HepG2 (cell line): Measurements from ENCODE around the gene PSMB4. TPM values are rescaled to one million over a fixed set of nuclear protein-coding genes. Genes with fewer than 3 reads are reported as not detected.
A peak's percentile ranks its signal among the peaks of the same experiment; 100 is the strongest.

Source experiments
- ATAC-seq: fragments of 200-7000 bp; cut with Tn5 transposase; 3 replicates; pipeline ENCODE4 v1.9.1; 2020; ENCODE audit warnings: mild to moderate bottlenecking, moderate library complexity
- BruUV-seq: library from RNA; stranded (reverse); fragments of 400-500 nt; replicated peaks from 2 replicates; lab custom pipeline; 2021; lab: Mats Ljungman, UMichigan
- CTCF ChIA-PET: fragments of 300-600 bp; formaldehyde crosslinking; extraction: SDS; loops from one replicate; lab custom pipeline; 2021; ENCODE audit warnings: low total read pairs, inconsistent platforms, low intra/inter-chr PET ratio; lab: Yijun Ruan, JAX
- POLR2A ChIA-PET: fragments of 350-600 bp; sonication (Branson Sonifier 250); formaldehyde crosslinking; loops from one replicate; lab custom pipeline; 2020; ENCODE audit warnings: antibody characterized with exemption, inconsistent platforms; lab: Yijun Ruan, JAX
- DNase-seq: peaks from one replicate; pipeline ENCODE4 v3.0.0-alpha.2; 2015; ENCODE audit warnings: low spot score
- FAIRE-seq: peaks from 3 replicates; lab custom pipeline; 2011; peaks lifted over from hg19 to GRCh38; lab: Jason Lieb, UNC
- H2AFZ ChIP-seq: one replicate; pipeline ENCODE4 v1.6.1; 2011; ENCODE audit warnings: low read length, inconsistent platforms
- H3K27ac ChIP-seq: fragments of 300-600 bp; 3 replicates; pipeline ENCODE4 v1.8.0; 2011; ENCODE audit warnings: mixed run types, mild to moderate bottlenecking, mixed read lengths, low read length, inconsistent platforms; ENCODE audit not compliant: insufficient read depth; ENCODE audit errors: extremely low read length
- H3K27me3 ChIP-seq, 2 experiments: fragments of 200-600 bp in 1 of 2; 2 replicates in 1 of 2; 3 replicates in 1 of 2; pipeline versions ENCODE4 v1.6.0 to v1.8.0; 2011; ENCODE audit warnings: low read length in 2 of 2, mild to moderate bottlenecking in 2 of 2, moderate library complexity in 2 of 2, inconsistent platforms in 1 of 2; ENCODE audit not compliant: insufficient read depth in 2 of 2, control insufficient read depth in 1 of 2
- H3K36me3 ChIP-seq, 2 experiments: fragments of 200-600 bp in 1 of 2; replicated peaks in 1 of 2; 2 replicates in 1 of 2; 3 replicates in 1 of 2; pipeline versions ENCODE4 v1.5.1 to v1.8.0; 2011; ENCODE audit warnings: low read length in 2 of 2, inconsistent platforms in 1 of 2; ENCODE audit not compliant: insufficient read depth in 2 of 2, control insufficient read depth in 1 of 2
- H3K4me1 ChIP-seq: 2 replicates; pipeline ENCODE4 v1.5.1; 2012; ENCODE audit warnings: low read length, inconsistent platforms; ENCODE audit not compliant: insufficient read depth
- H3K4me2 ChIP-seq: 2 replicates; pipeline ENCODE4 v1.6.0; 2011; ENCODE audit warnings: low read depth, low read length, inconsistent platforms
- H3K4me3 ChIP-seq, 3 experiments: fragments of 200-600 bp in 1 of 3; sonication (generic), shearing (Covaris generic) in 1 of 3; replicated peaks in 1 of 3; 2 replicates each; pipeline ENCODE4 v1.5.1; 2011 to 2016; ENCODE audit warnings: low read length in 3 of 3, inconsistent platforms in 2 of 3, low read depth in 2 of 3, mild to moderate bottlenecking in 2 of 3, control low read depth in 1 of 3, mixed read lengths in 1 of 3; ENCODE audit not compliant: insufficient read depth in 1 of 3
- H3K79me2 ChIP-seq: one replicate; pipeline ENCODE4 v1.6.1; 2011; ENCODE audit warnings: low read length, inconsistent platforms; ENCODE audit not compliant: insufficient read depth
- H3K9ac ChIP-seq: 2 replicates; pipeline ENCODE4 v1.6.0; 2011; ENCODE audit warnings: mild to moderate bottlenecking, low read depth, low read length, inconsistent platforms; ENCODE audit not compliant: insufficient read depth
- H3K9me3 ChIP-seq: 2 replicates; pipeline ENCODE4 v1.5.1; 2012; ENCODE audit warnings: mild to moderate bottlenecking, low read length
- H4K20me1 ChIP-seq: 2 replicates; pipeline ENCODE4 v1.6.0; 2011; ENCODE audit warnings: inconsistent platforms, mild to moderate bottlenecking, low read length, moderate library complexity; ENCODE audit not compliant: insufficient read depth
- ATF6 ChIP-seq: sonication (generic); formaldehyde crosslinking; conservative IDR thresholded peaks from 2 replicates; pipeline ENCODE4 v1.4.0; 2020; ENCODE audit warnings: missing genetic modification reagents
- HNF4A ChIP-seq: sonication (generic); formaldehyde crosslinking; IDR thresholded peaks from 2 replicates; pipeline ENCODE4 v1.4.0; 2020; ENCODE audit warnings: missing genetic modification reagents
- MAFK ChIP-seq, 2 experiments: IDR thresholded peaks in 1 of 2; conservative IDR thresholded peaks in 1 of 2; 2 replicates each; pipeline ENCODE4 v1.6.1; 2011; ENCODE audit warnings: improper control_type of control experiment in 2 of 2, low read length in 2 of 2
- PAF1 ChIP-seq: IDR thresholded peaks from 2 replicates; pipeline ENCODE4 v1.6.1; 2016; ENCODE audit warnings: missing genetic modification reagents, missing compliant biosample characterization
- POLR2AphosphoS5 ChIP-seq: IDR thresholded peaks from 2 replicates; pipeline ENCODE4 v1.6.1; 2012; ENCODE audit warnings: low read depth, low read length
- RBFOX2 ChIP-seq: fragments of 200-400 bp; formaldehyde crosslinking; IDR thresholded peaks from 2 replicates; pipeline ENCODE4 v1.6.1; 2017; ENCODE audit warnings: low read depth, mild to moderate bottlenecking, low read length
- RNF219 ChIP-seq: sonication (generic); formaldehyde crosslinking; IDR thresholded peaks from 2 replicates; pipeline ENCODE4 v1.5.0; 2020; ENCODE audit warnings: mild to moderate bottlenecking, missing genetic modification reagents
- TRIM24 ChIP-seq: sonication (generic); formaldehyde crosslinking; IDR thresholded peaks from 2 replicates; pipeline ENCODE4 v1.8.0; 2022; ENCODE audit warnings: mild to moderate bottlenecking, missing genetic modification reagents
- ZNF574 ChIP-seq: sonication (generic); formaldehyde crosslinking; IDR thresholded peaks from 2 replicates; pipeline ENCODE4 v1.4.0; 2020; ENCODE audit warnings: missing genetic modification reagents
- ZNF674 ChIP-seq: sonication (generic); formaldehyde crosslinking; IDR thresholded peaks from 2 replicates; pipeline ENCODE4 v1.5.0; 2020; ENCODE audit warnings: low read depth, mild to moderate bottlenecking, missing genetic modification reagents
- ZNF746 ChIP-seq: sonication (generic); formaldehyde crosslinking; IDR thresholded peaks from 2 replicates; pipeline ENCODE4 v1.8.0; 2022; ENCODE audit warnings: mild to moderate bottlenecking, missing genetic modification reagents
- WGBS: methylation state at CpG from one replicate; pipeline ENCODE4 v1.1.6; 2017; ENCODE audit warnings: low lambda C conversion rate; 5-methylcytosine and 5-hydroxymethylcytosine counted together
- in situ Hi-C: cut with HindIII; loops from 2 replicates; pipeline ENCODE4 v1.10.0; 2017; ENCODE audit warnings: low pct_unique_long_range_greater_than_20kb; ENCODE audit not compliant: extremely low pct_ligation_motif_present
- intact Hi-C: fragments of 100-400 bp; cut with micrococcal nuclease; formaldehyde crosslinking; loops from one replicate; pipeline ENCODE4 v1.10.0; 2022; ENCODE audit not compliant: unreplicated experiment
- polyA plus RNA-seq, 8 experiments: library from polyadenylated mRNA; depleted of rRNA in 3 of 8; stranded (reverse) in 7 of 8; unstranded in 1 of 8; fragments of >200 nt; fragmentation: Illumina TruSeq in 4 of 8; extraction: Trizol in 4 of 8; gene quantifications; 2 replicates each; pipeline versions ENCODE4 v1.2.1 to v1.2.3, GENCODE V29; 2011 to 2016; ENCODE audit warnings: low read depth in 4 of 8, missing spikeins in 1 of 8, mixed read lengths in 1 of 8; ENCODE audit not compliant: insufficient read depth in 1 of 8
- total RNA-seq, 5 experiments: library from RNA; depleted of rRNA; stranded (reverse); fragments of >200 nt; fragmentation: Illumina TruSeq; extraction: Trizol; gene quantifications; 2 replicates each; pipeline ENCODE4 v1.2.3, GENCODE V29; 2016; ENCODE audit warnings: low read depth in 1 of 5

Gene PSMB4
- total and polyA plus RNA-seq, 2 of the 13 experiments (the other 11 are each of a cell fraction or from before 2014, with no cell fraction given): 336 to 383 TPM

- H3K4me2 ChIP-seq: no peak overlapping the region
- H3K4me3 ChIP-seq: no peak overlapping the region
- H3K36me3 ChIP-seq: peaks cover 14 to 42% of the 10 kb centered on the region in 2 experiments
- H2AFZ ChIP-seq: no peak overlapping the region
- peaks cover 8% of the 10 kb centered on the region for H4K20me1 ChIP-seq
- peak in 1 of 2 experiments; percentile 23; a peak in 1 of 4 replicates for TF ChIP-seq MAFK (conservative IDR thresholded peaks at IDR 0.05 in 1 of 2, IDR thresholded peaks at IDR 0.05 in 1 of 2; ENCODE audit: low read length in 2 of 2)
- TF ChIP-seq ZNF674 (CRISPR knock-in tag): no peak
- 0 out of 2 replicates have a peak, but pooled peaks have one; percentile 4 for TF ChIP-seq RBFOX2
- H3K4me1 ChIP-seq: peaks cover 43% of the 10 kb centered on the region
- intact Hi-C loops: no loop called here
- FAIRE-seq (no peak), ATAC-seq (no peak), DNase-seq (no peak)
- 93% methylated on average over 2 of the region's 2 CpGs for WGBS
- H3K27me3 ChIP-seq: no peaks in the 10 kb centered on the region; a peak in 1 of 5 replicates
- ChIA-PET CTCF (no interaction called here), POLR2A (interaction anchor here (0.6 to 1.5 kb wide), 2 partner anchors 30 to 119 kb away, joined by 3 to 5 read pairs; partner anchors contain the start of gene SELENBP1)
- H3K79me2 ChIP-seq: peaks cover 15% of the 10 kb centered on the region
- no peak overlapping the region for H3K27ac ChIP-seq
- H3K9ac ChIP-seq: no peak overlapping the region
- in situ Hi-C loops: no loop called here
- BruUV-seq: no TSS peak
- H3K9me3 ChIP-seq: no peaks in the 10 kb centered on the region
Observed at GRCh38 chr1:151401860-151402259, 2.5 kb downstream of the PSMB4 start.

- H4K20me1 ChIP-seq: peaks cover 8% of the 10 kb centered on the region
- no TSS peak for BruUV-seq
- H3K4me1 ChIP-seq: peaks cover 37% of the 10 kb centered on the region
- no peak overlapping the region for H2AFZ ChIP-seq
- 83% methylated on average over 2 of the region's 2 CpGs for WGBS
- no peak overlapping the region for H3K9ac ChIP-seq
- H3K4me3 ChIP-seq: no peak overlapping the region
- POLR2A ChIA-PET: interaction anchor here (1.5 kb wide), 1 partner anchor 31 kb away, joined by 5 read pairs; the partner anchor contains the start of gene SELENBP1
- H3K27me3 ChIP-seq: no peaks in the 10 kb centered on the region; a peak in 1 of 5 replicates
- peak overlapping the region; percentile 24 for H3K27ac ChIP-seq
- H3K36me3 ChIP-seq: peaks cover 16 to 50% of the 10 kb centered on the region in 2 experiments
- in situ Hi-C loops: no loop called here
- H3K4me2 ChIP-seq: no peak overlapping the region
- CTCF ChIA-PET: no interaction called here
- intact Hi-C loops: no loop called here
- H3K9me3 ChIP-seq: no peaks in the 10 kb centered on the region
- H3K79me2 ChIP-seq: peaks cover 15% of the 10 kb centered on the region
- no peak for DNase-seq
- FAIRE-seq: no peak
- no peak for TF ChIP-seq RNF219 (CRISPR knock-in tag)
- no peak for TF ChIP-seq ATF6 (CRISPR knock-in tag)
- TF ChIP-seq POLR2AphosphoS5: 0 out of 2 replicates have a peak, but pooled peaks have one; percentile 31
- TF ChIP-seq PAF1 (CRISPR knock-in tag): no peak; the same call in 1 of the 2 replicates
- TF ChIP-seq HNF4A (CRISPR knock-in tag): 0 out of 2 replicates have a peak, but pooled peaks have one; percentile 24
- TF ChIP-seq ZNF574 (CRISPR knock-in tag): peak; percentile 48; the same call in 1 of the 2 replicates
- TF ChIP-seq TRIM24 (CRISPR knock-in tag): no peak
- TF ChIP-seq ZNF746 (CRISPR knock-in tag): no peak
- ATAC-seq: no peak
Observed at GRCh38 chr1:151402764-151403163, 3.4 kb downstream of the PSMB4 start.
